GM23338 (cell line): ENCODE measurements around the gene RNF121.

Experiments used
- CREB1 ChIP-seq: fragments of 250-450 bp; sonication (Bioruptor Pico); IDR thresholded peaks from 2 replicates; pipeline ENCODE4 v1.5.0; 2020; ENCODE audit warnings: low read depth, mild to moderate bottlenecking, moderate library complexity
- CTCF ChIP-seq, 2 experiments: fragments of 200-600 bp in 1 of 2; sonication (generic) in 1 of 2; conservative IDR thresholded peaks; 2 replicates each; pipeline versions ENCODE4 v1.5.1 to v1.6.1; 2016 to 2017; ENCODE audit warnings: antibody characterized with exemption in 2 of 2, low read depth in 2 of 2, mild to moderate bottlenecking in 2 of 2, moderate library complexity in 1 of 2
- EZH2 ChIP-seq: fragments of 200-600 bp; sonication (generic); IDR thresholded peaks from one replicate; pipeline ENCODE4 v1.8.0; 2017; ENCODE audit warnings: antibody characterized with exemption, mild to moderate bottlenecking, low read depth; ENCODE audit not compliant: unreplicated experiment
- EZH2phosphoT487 ChIP-seq: fragments of 200-600 bp; sonication (generic); IDR thresholded peaks from one replicate; pipeline ENCODE4 v1.8.1; 2018; ENCODE audit warnings: antibody characterized with exemption; ENCODE audit not compliant: unreplicated experiment
- JUNB ChIP-seq: IDR thresholded peaks from one replicate; pipeline ENCODE4 v1.6.1; 2016; ENCODE audit warnings: antibody characterized with exemption; ENCODE audit not compliant: unreplicated experiment
- NANOG ChIP-seq: IDR thresholded peaks from 2 replicates; pipeline ENCODE4 v1.6.1; 2016; ENCODE audit warnings: antibody characterized with exemption, borderline replicate concordance
- POLR2AphosphoS5 ChIP-seq: IDR thresholded peaks from 2 replicates; pipeline ENCODE4 v1.6.1; 2016; ENCODE audit warnings: antibody characterized with exemption, low read depth
- ZNF114 ChIP-seq: fragments of 250-450 bp; sonication (Bioruptor Pico); IDR thresholded peaks from 2 replicates; pipeline ENCODE4 v1.5.0; 2020; ENCODE audit warnings: mild to moderate bottlenecking, moderate library complexity
- ZNF331 ChIP-seq: fragments of 250-450 bp; sonication (Bioruptor Pico); IDR thresholded peaks from 2 replicates; pipeline ENCODE4 v1.5.0; 2020; ENCODE audit warnings: low read depth, mild to moderate bottlenecking, moderate library complexity
- TF ChIP-seq, protein P1 (sequence below): IDR thresholded peaks from one replicate; pipeline ENCODE4 v1.6.1; 2018; ENCODE audit warnings: antibody characterized with exemption; ENCODE audit not compliant: unreplicated experiment
- TF ChIP-seq, protein P2 (sequence below): IDR thresholded peaks from 2 replicates; pipeline ENCODE4 v1.6.1; 2016; ENCODE audit warnings: antibody characterized with exemption

DNA sequence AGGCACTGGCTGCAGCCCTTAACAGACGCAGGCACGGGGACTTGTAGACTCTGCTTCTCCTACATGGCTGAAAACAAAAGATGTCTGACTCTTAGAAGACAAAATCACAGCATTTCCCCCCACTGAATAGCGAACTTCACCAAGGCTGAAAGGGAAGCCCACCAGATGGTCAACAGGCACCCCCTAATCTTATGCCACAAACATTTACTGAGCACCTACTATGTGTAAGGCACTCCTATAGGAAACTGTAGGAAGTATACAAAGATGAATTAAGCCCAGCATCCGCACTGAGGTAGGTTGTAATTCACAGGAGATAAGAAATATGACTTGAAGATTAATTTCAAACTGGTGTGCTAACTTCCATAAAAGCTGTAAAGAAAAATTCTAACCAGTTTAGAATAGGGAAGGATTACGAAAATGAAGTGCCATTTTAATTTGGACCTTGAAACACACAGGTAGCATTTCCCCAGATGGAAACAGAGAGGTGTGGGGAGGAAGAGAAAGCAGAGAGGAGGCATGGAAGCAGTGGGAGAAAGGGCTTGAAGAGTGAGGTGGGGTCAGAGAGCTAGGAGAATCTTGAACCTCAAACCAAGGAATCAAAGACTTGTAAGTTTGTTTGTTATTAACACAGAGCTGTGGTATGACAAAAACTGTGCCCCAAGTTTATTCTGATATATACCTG, 113.4 kb downstream of the RNF121 start:
- TF ChIP-seq CTCF (conservative IDR thresholded peaks at IDR 0.05; ENCODE audit: low read depth in 2 of 2) (no peak), EZH2phosphoT487 (no peak), JUNB (no peak), EZH2 (no peak), NANOG (no peak), POLR2AphosphoS5 (no peak), CREB1 (CRISPR knock-in tag) (no peak), ZNF331 (CRISPR knock-in tag) (no peak), ZNF114 (CRISPR knock-in tag) (no peak)
- TF ChIP-seq, protein P1, sequence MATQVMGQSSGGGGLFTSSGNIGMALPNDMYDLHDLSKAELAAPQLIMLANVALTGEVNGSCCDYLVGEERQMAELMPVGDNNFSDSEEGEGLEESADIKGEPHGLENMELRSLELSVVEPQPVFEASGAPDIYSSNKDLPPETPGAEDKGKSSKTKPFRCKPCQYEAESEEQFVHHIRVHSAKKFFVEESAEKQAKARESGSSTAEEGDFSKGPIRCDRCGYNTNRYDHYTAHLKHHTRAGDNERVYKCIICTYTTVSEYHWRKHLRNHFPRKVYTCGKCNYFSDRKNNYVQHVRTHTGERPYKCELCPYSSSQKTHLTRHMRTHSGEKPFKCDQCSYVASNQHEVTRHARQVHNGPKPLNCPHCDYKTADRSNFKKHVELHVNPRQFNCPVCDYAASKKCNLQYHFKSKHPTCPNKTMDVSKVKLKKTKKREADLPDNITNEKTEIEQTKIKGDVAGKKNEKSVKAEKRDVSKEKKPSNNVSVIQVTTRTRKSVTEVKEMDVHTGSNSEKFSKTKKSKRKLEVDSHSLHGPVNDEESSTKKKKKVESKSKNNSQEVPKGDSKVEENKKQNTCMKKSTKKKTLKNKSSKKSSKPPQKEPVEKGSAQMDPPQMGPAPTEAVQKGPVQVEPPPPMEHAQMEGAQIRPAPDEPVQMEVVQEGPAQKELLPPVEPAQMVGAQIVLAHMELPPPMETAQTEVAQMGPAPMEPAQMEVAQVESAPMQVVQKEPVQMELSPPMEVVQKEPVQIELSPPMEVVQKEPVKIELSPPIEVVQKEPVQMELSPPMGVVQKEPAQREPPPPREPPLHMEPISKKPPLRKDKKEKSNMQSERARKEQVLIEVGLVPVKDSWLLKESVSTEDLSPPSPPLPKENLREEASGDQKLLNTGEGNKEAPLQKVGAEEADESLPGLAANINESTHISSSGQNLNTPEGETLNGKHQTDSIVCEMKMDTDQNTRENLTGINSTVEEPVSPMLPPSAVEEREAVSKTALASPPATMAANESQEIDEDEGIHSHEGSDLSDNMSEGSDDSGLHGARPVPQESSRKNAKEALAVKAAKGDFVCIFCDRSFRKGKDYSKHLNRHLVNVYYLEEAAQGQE: no peak
- TF ChIP-seq, protein P2, sequence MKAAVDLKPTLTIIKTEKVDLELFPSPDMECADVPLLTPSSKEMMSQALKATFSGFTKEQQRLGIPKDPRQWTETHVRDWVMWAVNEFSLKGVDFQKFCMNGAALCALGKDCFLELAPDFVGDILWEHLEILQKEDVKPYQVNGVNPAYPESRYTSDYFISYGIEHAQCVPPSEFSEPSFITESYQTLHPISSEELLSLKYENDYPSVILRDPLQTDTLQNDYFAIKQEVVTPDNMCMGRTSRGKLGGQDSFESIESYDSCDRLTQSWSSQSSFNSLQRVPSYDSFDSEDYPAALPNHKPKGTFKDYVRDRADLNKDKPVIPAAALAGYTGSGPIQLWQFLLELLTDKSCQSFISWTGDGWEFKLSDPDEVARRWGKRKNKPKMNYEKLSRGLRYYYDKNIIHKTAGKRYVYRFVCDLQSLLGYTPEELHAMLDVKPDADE: no peak
